ENCODE data around the gene SHPK.

SHPK gene

DNA sequence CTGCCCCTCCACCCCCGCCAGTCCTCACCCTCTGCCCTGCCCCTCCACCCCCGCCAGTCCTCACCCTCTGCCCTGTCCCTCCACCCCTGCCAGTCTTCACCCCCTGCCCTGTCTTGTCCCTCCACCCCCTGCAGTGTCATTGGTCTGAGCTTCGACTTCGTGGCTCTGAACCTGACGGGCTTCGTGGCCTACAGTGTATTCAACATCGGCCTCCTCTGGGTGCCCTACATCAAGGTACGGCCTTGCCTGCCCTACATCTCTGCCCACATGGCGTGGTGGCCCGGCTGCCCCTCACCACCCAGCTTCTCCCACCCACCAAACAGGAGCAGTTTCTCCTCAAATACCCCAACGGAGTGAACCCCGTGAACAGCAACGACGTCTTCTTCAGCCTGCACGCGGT, 20.3 kb upstream of the SHPK start:
- no peak for DNase-seq (ENCODE audit: low read depth)
- TF ChIP-seq, protein P1, sequence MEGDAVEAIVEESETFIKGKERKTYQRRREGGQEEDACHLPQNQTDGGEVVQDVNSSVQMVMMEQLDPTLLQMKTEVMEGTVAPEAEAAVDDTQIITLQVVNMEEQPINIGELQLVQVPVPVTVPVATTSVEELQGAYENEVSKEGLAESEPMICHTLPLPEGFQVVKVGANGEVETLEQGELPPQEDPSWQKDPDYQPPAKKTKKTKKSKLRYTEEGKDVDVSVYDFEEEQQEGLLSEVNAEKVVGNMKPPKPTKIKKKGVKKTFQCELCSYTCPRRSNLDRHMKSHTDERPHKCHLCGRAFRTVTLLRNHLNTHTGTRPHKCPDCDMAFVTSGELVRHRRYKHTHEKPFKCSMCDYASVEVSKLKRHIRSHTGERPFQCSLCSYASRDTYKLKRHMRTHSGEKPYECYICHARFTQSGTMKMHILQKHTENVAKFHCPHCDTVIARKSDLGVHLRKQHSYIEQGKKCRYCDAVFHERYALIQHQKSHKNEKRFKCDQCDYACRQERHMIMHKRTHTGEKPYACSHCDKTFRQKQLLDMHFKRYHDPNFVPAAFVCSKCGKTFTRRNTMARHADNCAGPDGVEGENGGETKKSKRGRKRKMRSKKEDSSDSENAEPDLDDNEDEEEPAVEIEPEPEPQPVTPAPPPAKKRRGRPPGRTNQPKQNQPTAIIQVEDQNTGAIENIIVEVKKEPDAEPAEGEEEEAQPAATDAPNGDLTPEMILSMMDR (IDR thresholded peaks at IDR 0.05; ENCODE audit: control insufficient read depth, extremely low read depth, insufficient read depth), result no peak
- no peak overlapping the region for H3K4me3 ChIP-seq (ENCODE audit: low read depth, low read length)

DNA sequence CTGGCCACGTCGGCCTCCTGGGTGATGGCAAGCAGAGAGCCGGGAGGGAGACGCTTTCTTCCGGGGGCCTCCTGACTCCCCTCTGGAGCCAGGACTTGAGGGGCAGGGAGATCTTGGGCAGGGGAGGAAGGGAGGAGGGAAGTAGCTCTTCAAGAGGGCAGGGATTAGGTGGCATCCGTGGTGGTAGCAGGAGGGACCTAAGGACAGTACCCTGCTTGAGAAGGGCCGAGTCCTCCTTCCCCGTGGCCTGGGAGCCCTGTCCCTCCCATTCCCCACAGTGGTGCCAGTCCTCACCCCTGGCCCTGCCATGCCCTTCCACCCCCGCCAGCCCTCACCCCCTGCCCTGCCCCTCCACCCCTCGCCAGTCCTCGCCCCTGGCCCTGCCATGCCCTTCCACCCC, 19.7 kb upstream of the SHPK start:
- TF ChIP-seq, protein P1 (IDR thresholded peaks at IDR 0.05; ENCODE audit: control insufficient read depth, extremely low read depth, insufficient read depth), result no peak
- no peak overlapping the region for H3K4me3 ChIP-seq (ENCODE audit: low read depth, low read length)
- no peak for DNase-seq (ENCODE audit: low read depth)

DNA sequence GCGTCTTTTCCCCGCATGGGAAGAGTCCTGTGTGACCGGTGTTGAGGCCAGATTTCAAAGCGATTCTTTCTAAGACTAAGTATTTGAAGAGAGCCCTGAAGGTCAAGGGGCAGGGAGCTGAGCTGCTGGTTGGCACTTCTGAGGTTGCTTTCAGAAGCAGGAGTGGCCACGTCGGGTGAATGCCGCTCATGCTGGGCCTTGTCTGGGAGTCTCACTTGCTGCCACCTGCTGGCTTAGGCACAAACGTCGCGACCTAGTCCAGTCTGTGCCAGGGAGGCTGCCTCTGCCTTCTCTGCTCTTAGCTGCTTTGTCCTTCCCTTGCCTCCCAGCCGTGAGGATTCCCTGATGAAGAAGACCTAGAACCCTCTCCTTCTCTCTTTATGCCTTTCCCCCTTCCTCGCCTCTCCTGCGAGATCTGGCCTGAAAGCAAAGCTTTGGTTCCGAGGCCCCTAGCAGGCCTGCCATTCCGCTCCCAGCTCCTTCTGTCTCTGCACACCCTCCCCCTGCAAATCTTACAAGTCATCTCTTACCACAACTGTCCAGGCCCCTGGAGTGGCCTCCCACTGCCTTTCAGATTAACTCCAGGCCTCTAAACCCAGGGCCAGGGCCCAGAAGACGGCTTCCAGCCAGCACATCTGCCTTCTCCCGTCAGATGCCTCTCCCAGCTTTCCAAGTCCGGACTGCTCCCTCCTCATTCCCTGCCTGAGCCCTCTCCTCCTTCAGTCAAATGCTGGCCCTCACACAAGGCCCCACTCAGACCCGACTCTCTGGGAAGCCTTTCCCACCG, 11.9 kb upstream of the SHPK start:
- no peak overlapping the region for H3K4me3 ChIP-seq (ENCODE audit: low read depth, low read length)
- DNase-seq (ENCODE audit: low read depth), result no peak
- TF ChIP-seq, protein P1 (IDR thresholded peaks at IDR 0.05; ENCODE audit: control insufficient read depth, extremely low read depth, insufficient read depth), result peak; percentile 68

DNA sequence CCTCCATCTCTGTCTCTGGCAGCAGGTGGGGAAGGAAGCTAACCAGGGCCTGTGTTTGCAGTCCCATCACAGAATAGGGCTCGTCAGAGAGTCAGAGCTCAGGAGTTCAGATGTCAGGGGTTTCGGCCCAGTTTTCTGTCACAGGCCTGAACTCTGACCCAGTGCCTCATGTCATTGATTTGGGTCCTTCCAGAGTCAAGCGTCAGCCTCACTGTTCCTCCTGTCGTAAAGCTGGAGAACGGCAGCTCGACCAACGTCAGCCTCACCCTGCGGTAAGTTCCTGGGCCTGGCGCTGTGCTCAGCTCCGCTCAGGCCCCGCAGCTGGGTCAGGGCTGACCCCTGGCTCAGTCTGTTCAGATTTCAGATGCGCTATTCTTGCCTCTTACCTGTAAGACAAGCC, 11.2 kb upstream of the SHPK start:
- no peak for DNase-seq (ENCODE audit: low read depth)
- no peak overlapping the region for H3K4me3 ChIP-seq (ENCODE audit: low read depth, low read length)
- TF ChIP-seq, protein P1 (IDR thresholded peaks at IDR 0.05; ENCODE audit: control insufficient read depth, extremely low read depth, insufficient read depth), result no peak

DNA sequence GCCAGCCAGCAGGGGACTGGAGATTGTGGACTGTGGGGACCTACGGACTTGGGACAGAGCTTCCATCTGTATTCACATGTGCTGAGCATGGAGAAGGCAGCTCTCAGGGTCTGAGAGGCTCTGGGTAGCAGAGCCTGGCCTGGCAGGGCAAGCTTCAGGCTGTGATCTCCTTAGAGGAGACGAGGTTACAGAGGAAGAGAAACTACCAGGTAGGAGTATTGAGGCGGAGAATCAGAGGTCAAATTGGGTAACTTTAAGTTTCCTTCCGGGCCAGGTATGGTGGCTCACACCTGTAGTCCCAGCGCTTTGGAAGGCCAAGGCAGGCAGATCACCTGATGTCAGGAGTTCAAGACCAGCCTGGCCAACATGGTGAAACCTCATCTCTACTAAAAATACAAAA, 9.3 kb upstream of the SHPK start:
- no peak overlapping the region for H3K4me3 ChIP-seq (ENCODE audit: low read depth, low read length)
- TF ChIP-seq, protein P1 (IDR thresholded peaks at IDR 0.05; ENCODE audit: control insufficient read depth, extremely low read depth, insufficient read depth), result no peak
- no peak for DNase-seq (ENCODE audit: low read depth)

DNA sequence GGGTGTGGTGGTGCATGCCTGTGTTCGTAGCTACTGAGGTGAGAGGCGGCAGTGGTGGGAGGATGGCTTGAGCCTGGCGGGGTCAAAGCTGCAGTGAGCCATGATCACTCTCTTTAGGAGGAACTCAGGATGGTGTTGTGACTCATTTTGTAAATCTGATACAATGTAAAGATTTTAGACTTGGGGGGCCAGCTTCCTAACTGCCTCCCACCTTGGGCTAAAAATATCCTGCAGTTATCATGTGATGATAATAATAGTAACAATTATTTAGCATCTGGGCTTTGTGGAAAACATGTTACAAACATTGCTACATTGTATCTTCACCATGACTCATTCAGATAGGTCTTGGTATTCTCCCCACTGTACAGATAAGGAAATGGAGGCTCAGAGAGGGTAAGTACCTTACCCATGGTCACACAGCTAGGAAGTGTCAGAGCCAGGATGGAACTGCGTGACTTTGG, 7.9 kb upstream of the SHPK start:
- no peak for DNase-seq (ENCODE audit: low read depth)
- no peak overlapping the region for H3K4me3 ChIP-seq (ENCODE audit: low read depth, low read length)
- TF ChIP-seq, protein P1 (IDR thresholded peaks at IDR 0.05; ENCODE audit: control insufficient read depth, extremely low read depth, insufficient read depth), result no peak
